CD14-positive monocyte (primary cell): Measurements from ENCODE around the gene MARK4. TPM values are rescaled to one million over a fixed set of nuclear protein-coding genes. Genes with fewer than 3 reads are reported as not detected.

Experiments used
- DNase-seq, 3 donors: peaks; one replicate each; pipeline ENCODE4 v3.0.0-alpha.2; 2011 to 2022
- H2AFZ ChIP-seq: 2 replicates; pipeline ENCODE4 v1.6.0; 2012; ENCODE audit warnings: mild to moderate bottlenecking, low read depth, low read length, inconsistent platforms; ENCODE audit not compliant: insufficient read depth, poor library complexity, severe bottlenecking
- H3K27ac ChIP-seq, 2 donors: 1 replicate in 1 of 2; 2 replicates in 1 of 2; pipeline ENCODE4 v1.5.1; 2012 to 2013; ENCODE audit warnings: low read length in 2 of 2, control low read depth in 1 of 2, inconsistent platforms in 1 of 2, low read depth in 1 of 2, mild to moderate bottlenecking in 1 of 2
- H3K27me3 ChIP-seq, 2 donors: one replicate each; pipeline versions ENCODE4 v1.6.0 to v1.6.1; 2011 to 2013; ENCODE audit warnings: low read length in 2 of 2; ENCODE audit not compliant: control insufficient read depth in 2 of 2, insufficient read depth in 2 of 2
- H3K36me3 ChIP-seq, 2 donors: replicated peaks in 1 of 2; 1 replicate in 1 of 2; 2 replicates in 1 of 2; pipeline versions ENCODE4 v1.5.1 to v1.6.1; 2012 to 2013; ENCODE audit warnings: low read length in 2 of 2, control low read depth in 1 of 2, inconsistent platforms in 1 of 2, mild to moderate bottlenecking in 1 of 2; ENCODE audit not compliant: insufficient read depth in 2 of 2, control insufficient read depth in 1 of 2
- H3K4me1 ChIP-seq, 2 donors: 1 replicate in 1 of 2; 2 replicates in 1 of 2; pipeline versions ENCODE4 v1.5.1 to v1.6.1; 2012 to 2013; ENCODE audit warnings: low read length in 2 of 2, control low read depth in 1 of 2, inconsistent platforms in 1 of 2, mild to moderate bottlenecking in 1 of 2, moderate library complexity in 1 of 2; ENCODE audit not compliant: insufficient read depth in 2 of 2, control insufficient read depth in 1 of 2
- H3K4me2 ChIP-seq: replicated peaks from 2 replicates; pipeline ENCODE3; 2012; ENCODE audit warnings: low read length, moderate library complexity, mild to moderate bottlenecking; ENCODE audit not compliant: poor library complexity, severe bottlenecking; ENCODE audit errors: extremely low read depth
- H3K4me3 ChIP-seq, 3 experiments: fragments of 200-600 bp in 1 of 3; sonication (generic) in 1 of 3; replicated peaks in 1 of 3; 1 replicate in 2 of 3; 2 replicates in 1 of 3; pipeline ENCODE4 v1.5.1; 2011 to 2013; ENCODE audit warnings: low read length in 3 of 3, mild to moderate bottlenecking in 3 of 3, control low read depth in 2 of 3, low read depth in 2 of 3, inconsistent platforms in 1 of 3, moderate library complexity in 1 of 3
- H3K79me2 ChIP-seq: 2 replicates; pipeline ENCODE4 v1.6.0; 2012; ENCODE audit warnings: mild to moderate bottlenecking, control low read depth, inconsistent platforms, low read length, moderate library complexity; ENCODE audit not compliant: insufficient read depth
- H3K9ac ChIP-seq: 2 replicates; pipeline ENCODE4 v1.6.0; 2017; ENCODE audit warnings: low read length, mild to moderate bottlenecking; ENCODE audit not compliant: insufficient read depth, poor library complexity, severe bottlenecking
- H3K9me3 ChIP-seq, 2 donors: replicated peaks in 1 of 2; 1 replicate in 1 of 2; 2 replicates in 1 of 2; pipeline versions ENCODE4 v1.5.1 to v1.6.1; 2012 to 2013; ENCODE audit warnings: low read length in 2 of 2, control low read depth in 1 of 2; ENCODE audit not compliant: control insufficient read depth in 1 of 2, insufficient read depth in 1 of 2
- H4K20me1 ChIP-seq: 2 replicates; pipeline ENCODE4 v1.6.0; 2012; ENCODE audit warnings: mild to moderate bottlenecking, low read length, control low read depth, moderate library complexity; ENCODE audit not compliant: insufficient read depth
- H3K27ac Mint-ChIP-seq, 7 donors: one replicate each; pipeline ENCODE4 v1.8.0; 2020; ENCODE audit warnings: mild to moderate bottlenecking in 7 of 7, mixed read lengths in 7 of 7, moderate library complexity in 6 of 7, inconsistent platforms in 2 of 7
- H3K27me3 Mint-ChIP-seq, 3 donors: one replicate each; pipeline ENCODE4 v1.8.0; 2021 to 2022; ENCODE audit warnings: low read depth in 3 of 3, mild to moderate bottlenecking in 3 of 3, mixed read lengths in 3 of 3, moderate library complexity in 3 of 3, inconsistent platforms in 1 of 3
- H3K36me3 Mint-ChIP-seq, 2 donors: one replicate each; pipeline ENCODE4 v1.8.0; 2020; ENCODE audit warnings: mixed read lengths in 2 of 2, inconsistent platforms in 1 of 2, mild to moderate bottlenecking in 1 of 2
- H3K4me1 Mint-ChIP-seq: one replicate; pipeline ENCODE4 v1.8.0; 2020; ENCODE audit warnings: mild to moderate bottlenecking, mixed read lengths
- H3K4me3 Mint-ChIP-seq, 2 donors: one replicate each; pipeline ENCODE4 v1.8.0; 2020; ENCODE audit warnings: mild to moderate bottlenecking in 2 of 2, mixed read lengths in 2 of 2, moderate library complexity in 1 of 2
- H3K9me3 Mint-ChIP-seq, 7 donors: one replicate each; pipeline ENCODE4 v1.8.0; 2020 to 2022; ENCODE audit warnings: mixed read lengths in 7 of 7, mild to moderate bottlenecking in 6 of 7, moderate library complexity in 6 of 7, inconsistent platforms in 2 of 7
- CTCF ChIP-seq: fragments of 200-600 bp; IDR thresholded peaks from one replicate; pipeline ENCODE4 v1.8.0; 2022; ENCODE audit warnings: antibody characterized with exemption, mild to moderate bottlenecking
- WGBS: methylation state at CpG from one replicate; pipeline ENCODE4 v1.1.5; 2013; ENCODE audit warnings: missing lambda C conversion rate; ENCODE audit not compliant: insufficient coverage; 5-methylcytosine and 5-hydroxymethylcytosine counted together
- intact Hi-C, 2 donors: fragments of 100-400 bp; cut with micrococcal nuclease; formaldehyde crosslinking; loops; one replicate each; pipeline versions ENCODE4 v1.15.0 to v1.15.1; 2023
- polyA plus RNA-seq, 3 donors: library from polyadenylated mRNA; depleted of rRNA in 1 of 3; unstranded in 2 of 3; stranded (reverse) in 1 of 3; fragments of 300-500 nt in 2 of 3; fragments of >200 nt in 1 of 3; fragmentation: Illumina TruSeq in 2 of 3; gene quantifications; 1 replicate in 2 of 3; 2 replicates in 1 of 3; pipeline ENCODE4 v1.2.3, GENCODE V29; 2012 to 2021

MARK4 gene
- polyA plus RNA-seq, 3 donors = 0.59 to 18.4 (median 0.69) TPM

- no peak for TF ChIP-seq CTCF
- Mint-ChIP-seq H3K27ac (no peak overlapping the region), H3K4me3 (peak overlapping the region in 1 of 2 donors; percentile 60), H3K27me3 (peaks cover 50 to 63% (median 52%) of the 10 kb centered on the region in 3 donors), H3K9me3 (peaks cover 0 to 4% (median 2%) of the 10 kb centered on the region in 7 donors), H3K4me1 (peaks cover 20% of the 10 kb centered on the region), H3K36me3 (peaks cover 0 to 2% of the 10 kb centered on the region in 2 donors)
- Histone ChIP-seq H3K27me3 (peaks cover 12 to 42% of the 10 kb centered on the region in 2 donors), H3K36me3 (no peaks in the 10 kb centered on the region), H3K9me3 (no peaks in the 10 kb centered on the region), H3K79me2 (no peaks in the 10 kb centered on the region), H3K27ac (no peak overlapping the region), H3K4me1 (peaks cover 0 to 10% of the 10 kb centered on the region in 2 donors), H4K20me1 (no peaks in the 10 kb centered on the region), H2AFZ (peak overlapping the region; percentile 30), H3K4me2 (peak overlapping the region; percentile 34), H3K9ac (peak overlapping the region; percentile 42), H3K4me3 (no peak overlapping the region)
- intact Hi-C loops = no loop called here
- WGBS = 3% methylated on average over 6 of the region's 17 CpGs
- no peak for DNase-seq
Measured at GRCh38 chr19:45211751-45212381, 39.2 kb upstream of the MARK4 start.

GRCh38 chr19:45213031-45213430 is 38.0 kb upstream of the MARK4 start:
- Mint-ChIP-seq H3K4me3 (no peak overlapping the region), H3K4me1 (peaks cover 20% of the 10 kb centered on the region), H3K36me3 (peaks cover 0 to 2% of the 10 kb centered on the region in 2 donors), H3K27me3 (peaks cover 61 to 73% (median 61%) of the 10 kb centered on the region in 3 donors), H3K9me3 (peaks cover 0 to 7% (median 2%) of the 10 kb centered on the region in 7 donors), H3K27ac (no peak overlapping the region)
- Histone ChIP-seq H3K27me3 (peaks cover 17 to 53% of the 10 kb centered on the region in 2 donors), H3K79me2 (no peaks in the 10 kb centered on the region), H3K4me3 (no peak overlapping the region), H2AFZ (no peak overlapping the region), H3K4me2 (no peak overlapping the region), H3K9me3 (no peaks in the 10 kb centered on the region), H3K9ac (no peak overlapping the region), H3K27ac (no peak overlapping the region), H3K4me1 (peaks cover 0 to 10% of the 10 kb centered on the region in 2 donors), H4K20me1 (no peaks in the 10 kb centered on the region), H3K36me3 (no peaks in the 10 kb centered on the region)
- no peak for DNase-seq
- 91% methylated on average over 19 of the region's 23 CpGs for WGBS
- TF ChIP-seq CTCF = no peak
- intact Hi-C loops = no loop called here
